HG03108 (cell line): ENCODE results near the gene GLRX5.
A peak's percentile ranks its signal among the peaks of the same experiment; 100 is the strongest.
"Not testable (repeated sequence)": the region's sequence is repeated elsewhere in the genome, so short reads cannot be mapped to it uniquely, and the experiment has no call there.

Source experiments
- ATAC-seq: cut with Tn5 transposase; IDR thresholded peaks from one replicate; pipeline ENCODE4 v1.9.1; 2021; ENCODE audit warnings: moderate library complexity; ENCODE audit not compliant: unreplicated experiment

Gene GLRX5

DNA sequence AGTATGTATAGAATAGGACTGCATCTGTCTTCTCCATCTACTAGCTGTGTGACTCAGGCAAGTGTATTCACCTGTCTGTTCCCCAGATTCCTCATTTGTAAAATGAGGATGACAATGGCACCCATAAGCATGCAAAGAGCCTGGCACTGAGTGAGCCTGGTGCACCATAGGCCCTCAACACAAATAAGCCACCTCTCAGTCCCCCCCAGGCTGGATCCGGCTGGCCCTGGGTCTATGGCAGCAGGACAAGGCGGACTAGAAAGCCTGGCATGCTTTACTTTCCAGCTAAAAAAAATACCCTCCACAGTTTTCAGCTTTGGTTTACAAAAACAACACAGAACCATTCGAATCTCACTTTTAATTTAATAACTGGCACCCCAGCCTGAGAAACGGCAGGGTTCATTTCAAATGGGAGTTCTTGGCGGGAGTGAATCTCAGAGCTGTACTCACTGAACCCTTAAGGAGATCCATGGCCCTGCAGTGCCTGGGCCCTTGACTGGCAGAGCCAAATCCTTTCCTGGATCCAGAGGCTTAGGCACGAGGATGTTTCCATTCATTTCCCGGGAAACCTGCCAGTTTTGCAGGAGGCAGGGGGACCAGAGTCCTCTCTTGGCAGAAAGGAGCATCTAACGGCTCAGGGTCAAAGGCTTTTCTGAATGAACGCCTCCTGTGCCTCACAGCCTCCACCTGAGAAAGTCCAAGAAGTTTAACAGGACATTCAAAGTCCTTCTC is 36.1 kb upstream of the GLRX5 start:
- no peak for ATAC-seq

DNA sequence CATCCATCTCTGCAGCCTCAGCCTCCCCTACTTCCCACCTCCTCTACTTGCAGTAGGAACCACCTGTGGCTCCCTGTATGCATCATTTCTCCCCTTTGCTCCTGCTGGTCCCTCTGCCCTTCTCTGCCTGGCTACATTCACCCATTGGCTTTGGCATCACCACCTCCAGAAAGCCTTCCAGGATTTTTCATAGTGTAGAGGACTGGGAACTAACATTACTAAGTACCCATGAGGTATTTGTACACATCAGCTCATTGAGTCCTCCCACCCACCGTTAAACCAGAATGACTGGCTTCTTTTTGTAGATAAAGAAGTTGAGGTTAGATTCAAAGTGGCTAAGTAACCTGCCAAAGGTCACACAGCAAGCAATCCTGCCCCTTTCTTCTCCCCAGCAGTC is 35.5 kb upstream of the GLRX5 start:
- ATAC-seq, result no peak

DNA sequence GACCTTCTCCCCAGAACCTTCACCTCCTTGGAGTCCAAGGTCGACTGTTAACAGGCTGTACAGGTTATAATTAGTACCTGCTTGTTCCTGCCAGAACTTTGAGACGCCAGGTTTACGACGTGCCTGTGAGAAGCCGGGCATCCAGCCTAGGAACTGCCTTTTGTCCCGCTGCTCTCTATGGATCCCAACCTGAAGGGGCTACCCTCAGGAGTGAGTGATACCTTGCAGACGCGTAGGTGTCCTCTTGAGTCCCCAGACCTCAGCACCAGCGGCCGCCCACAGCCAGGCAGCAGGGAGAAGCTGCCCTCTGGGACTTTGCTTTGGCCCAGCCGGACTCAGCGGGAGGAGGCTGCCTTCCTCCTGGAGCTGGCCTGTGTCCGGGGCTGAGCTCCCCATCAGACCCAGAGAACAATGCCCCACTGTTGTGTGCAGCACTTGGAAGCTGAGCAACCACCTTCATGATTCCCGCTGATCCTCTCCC is 34.6 kb upstream of the GLRX5 start:
- ATAC-seq, result no peak

DNA sequence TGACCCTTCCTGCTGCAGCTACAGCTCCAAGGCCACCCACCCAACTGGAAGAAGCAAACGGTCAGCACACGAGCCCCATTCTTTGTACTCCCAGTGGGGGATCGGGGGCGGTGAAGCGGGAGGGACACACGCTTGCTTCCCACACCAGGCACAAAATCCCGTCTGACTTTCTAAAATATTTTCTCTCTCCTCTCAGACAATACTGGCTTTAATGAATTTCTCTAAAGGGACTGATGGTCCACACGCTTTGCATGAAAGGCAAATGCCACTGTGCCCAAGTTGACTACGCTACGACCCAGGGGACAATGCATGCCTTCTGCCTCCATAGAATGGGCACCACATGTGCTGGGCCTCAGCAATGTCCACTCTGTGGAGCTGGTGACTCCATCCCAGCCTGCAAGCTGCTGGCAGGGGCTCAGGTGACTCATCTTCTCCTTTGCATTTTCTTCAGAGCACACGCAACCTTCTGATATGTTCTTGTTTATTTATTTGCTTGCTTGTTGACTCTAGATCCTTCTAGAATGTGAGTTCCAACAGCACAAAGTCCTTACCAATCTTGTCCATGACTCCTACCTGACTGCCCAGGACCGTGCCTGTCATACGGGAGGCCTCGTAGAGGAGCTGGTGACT is 34.0 kb upstream of the GLRX5 start:
- no peak for ATAC-seq

DNA sequence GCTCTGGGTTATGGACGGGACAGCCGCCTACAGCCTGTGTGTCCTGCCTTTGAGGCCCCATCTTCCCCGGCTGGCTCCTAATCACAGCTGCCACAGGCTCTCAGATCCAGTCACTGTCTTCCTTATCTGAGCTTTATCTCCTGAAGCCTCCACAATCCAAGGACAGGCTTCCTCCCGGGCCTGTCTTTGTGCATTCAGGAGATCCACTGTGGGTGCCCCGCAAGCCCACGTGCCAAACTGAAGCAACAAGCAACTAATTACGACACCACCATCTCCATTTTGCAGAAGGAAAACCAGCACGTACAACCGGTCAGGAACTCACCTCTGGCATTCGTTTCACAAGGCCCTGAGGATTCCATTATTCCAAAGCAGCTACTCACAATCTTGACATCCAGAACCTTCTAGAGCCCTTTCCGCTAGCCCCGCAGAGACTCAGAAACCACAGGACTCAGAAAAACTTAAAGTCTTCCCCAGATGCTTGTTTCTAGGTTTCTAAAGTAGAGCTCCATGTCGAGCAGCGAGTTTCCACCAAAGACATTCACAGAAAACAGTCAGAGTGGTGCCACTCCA is 32.4 kb upstream of the GLRX5 start:
- ATAC-seq, result no peak

DNA sequence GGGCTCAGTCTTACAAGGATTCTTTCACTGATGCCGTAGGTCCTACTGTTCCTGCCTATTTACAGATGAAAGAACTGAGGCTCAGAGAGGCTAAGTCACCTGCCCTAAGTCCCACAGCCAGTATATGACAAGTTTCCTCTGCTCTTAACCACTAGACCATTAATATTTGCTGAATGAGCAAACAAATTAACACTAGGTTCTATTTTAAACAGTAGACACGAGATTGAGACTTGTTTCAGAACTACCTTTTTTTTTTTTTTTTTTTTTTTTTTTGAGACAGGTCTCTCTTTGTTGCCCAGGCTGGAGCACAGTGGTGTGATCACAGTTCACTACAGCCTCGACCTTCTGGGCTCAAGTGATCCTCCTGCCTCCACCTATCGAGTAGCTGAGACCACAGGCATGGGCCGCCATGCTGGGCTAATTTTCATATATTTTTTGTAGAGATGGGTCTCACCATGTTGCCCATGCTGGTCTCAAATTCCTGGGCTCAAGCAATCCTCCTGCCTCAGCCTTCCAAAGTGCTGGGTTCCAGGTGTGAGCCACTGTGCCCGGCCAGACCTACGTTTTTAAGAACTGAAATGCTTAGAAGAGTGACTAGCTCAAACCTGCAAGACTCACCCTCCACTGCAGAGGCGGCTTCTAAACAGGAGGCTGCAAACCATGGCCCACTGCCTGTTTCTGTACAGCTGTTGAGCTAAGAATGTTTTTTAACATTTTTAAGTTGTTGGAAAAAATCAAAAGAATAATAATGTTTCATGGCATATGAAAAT is 31.3 kb upstream of the GLRX5 start:
- ATAC-seq, result peak; percentile 46

DNA sequence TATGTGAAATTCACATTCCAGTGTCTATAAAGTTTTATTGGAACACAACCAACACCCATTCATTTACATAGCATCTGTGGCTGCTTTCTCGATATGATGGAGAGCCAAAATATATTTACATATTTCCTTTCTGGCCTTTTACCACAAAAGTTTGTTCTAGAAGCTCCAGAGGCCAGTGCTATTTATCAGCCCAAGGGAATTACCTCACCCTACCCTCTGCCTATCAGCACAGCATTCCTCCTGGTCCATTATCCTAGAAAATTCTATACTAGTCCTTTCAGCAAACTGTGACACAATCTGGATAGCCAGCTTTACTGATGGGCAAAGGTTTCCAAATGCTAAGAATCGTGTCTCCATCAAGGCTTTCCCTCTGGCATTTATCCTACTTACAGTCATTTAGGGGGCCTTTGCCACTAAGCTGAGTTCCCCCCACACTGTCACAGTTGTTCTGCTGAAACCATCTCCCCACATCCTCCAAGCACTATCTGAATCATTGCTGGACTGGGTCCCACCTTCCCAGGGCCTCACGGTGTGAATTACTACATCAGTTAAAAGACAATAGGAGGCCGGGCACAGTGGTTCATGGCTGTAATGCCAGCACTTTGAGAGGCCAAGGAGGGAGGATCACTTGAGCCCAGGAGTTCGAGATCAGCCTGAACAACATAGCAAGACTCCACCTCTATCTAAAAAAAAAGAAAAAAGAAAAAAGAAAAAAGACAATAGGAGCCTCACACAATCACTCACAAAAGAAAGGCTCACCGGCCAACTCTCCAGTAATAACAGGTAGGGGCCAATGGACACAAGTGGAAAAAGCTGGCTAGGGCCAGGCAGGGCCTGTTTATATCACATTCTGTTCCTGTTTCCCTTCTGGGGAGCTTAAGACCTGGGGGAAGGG is 30.5 kb upstream of the GLRX5 start:
- ATAC-seq, result no peak

DNA sequence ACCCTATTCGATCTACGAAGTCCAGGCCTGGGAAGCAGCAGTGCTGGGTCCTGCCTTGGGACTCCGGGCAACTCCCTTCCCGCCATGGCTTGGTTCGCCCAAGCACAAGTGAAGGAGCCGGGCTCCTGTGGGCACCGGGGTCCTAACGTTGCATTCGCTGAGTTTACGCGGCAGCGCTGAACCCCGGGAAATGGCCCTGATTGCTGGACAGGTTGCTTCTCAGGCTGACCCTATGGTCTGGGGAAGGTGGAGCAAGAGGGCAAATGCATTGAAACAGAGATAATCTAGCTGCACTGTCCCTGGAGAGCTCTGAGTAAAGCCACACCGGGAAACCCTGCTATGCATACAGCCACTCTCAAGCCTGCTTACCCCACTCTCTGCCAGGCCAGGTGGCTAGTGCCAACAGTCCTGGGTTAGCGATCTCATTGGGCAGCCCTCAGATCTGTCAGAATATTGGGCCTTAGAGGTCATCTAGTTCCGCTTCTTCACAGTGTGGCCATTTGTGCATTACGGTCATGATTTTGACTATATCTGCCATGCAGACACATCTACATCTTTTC is 29.7 kb upstream of the GLRX5 start:
- ATAC-seq, result no peak

DNA sequence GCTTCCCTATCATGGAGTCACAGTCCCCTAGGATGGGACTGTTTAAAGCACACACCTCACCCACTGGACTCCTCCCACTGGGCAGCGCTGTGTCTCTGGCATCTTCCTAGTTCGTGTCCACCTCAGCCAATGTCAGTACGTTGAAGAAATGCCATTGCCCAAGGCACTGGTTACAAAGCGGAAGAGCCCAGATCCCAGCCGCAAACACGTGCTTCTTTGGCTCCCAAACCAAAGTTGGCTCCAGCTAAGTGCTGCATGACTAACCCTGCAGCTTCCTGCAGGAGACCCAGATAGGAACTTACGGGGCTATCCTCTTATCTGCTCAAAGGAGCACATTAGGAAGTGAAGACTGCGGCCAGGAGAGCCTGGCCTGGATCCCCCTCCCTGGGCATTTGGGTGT is 27.7 kb upstream of the GLRX5 start:
- no peak for ATAC-seq

DNA sequence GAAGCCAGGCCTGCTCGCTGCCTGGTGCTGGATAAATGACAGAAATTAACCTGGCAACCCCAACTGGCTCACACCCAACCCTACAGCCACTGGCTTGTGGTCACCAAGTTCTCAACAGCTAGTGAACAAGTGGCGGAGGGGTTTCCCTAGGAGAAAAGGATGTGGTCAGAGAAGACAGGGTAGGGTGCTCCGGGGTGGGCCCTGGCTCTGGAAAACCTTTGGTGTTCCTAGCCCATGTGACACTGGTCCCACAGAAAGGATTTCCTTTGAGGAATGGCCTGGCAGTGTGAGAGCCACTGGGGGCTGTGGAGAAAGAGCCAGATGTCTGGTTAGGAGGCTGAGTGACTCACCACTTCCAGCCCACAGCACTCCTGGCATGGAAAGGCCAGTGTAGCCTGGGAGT is 27.1 kb upstream of the GLRX5 start:
- peak; percentile 37 for ATAC-seq

DNA sequence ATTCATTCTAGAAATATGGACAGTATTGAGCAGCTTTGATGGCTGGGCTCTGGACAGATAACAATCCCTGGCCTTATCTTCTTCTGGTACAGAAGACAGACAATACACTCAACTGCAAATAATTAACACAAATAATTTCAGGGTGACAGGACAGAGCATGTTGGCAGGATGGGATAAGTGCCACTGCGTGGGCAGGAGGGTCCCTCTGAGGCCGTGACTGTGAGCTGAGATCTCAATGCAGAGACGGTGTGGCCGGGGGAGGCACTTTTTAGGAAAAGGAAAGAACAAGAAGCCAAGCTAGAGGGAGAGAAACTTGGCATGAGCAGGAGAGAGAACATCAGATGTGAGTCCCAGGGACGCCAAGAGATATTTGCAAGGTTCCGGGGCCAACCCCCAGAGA is 26.5 kb upstream of the GLRX5 start:
- ATAC-seq, result no peak

DNA sequence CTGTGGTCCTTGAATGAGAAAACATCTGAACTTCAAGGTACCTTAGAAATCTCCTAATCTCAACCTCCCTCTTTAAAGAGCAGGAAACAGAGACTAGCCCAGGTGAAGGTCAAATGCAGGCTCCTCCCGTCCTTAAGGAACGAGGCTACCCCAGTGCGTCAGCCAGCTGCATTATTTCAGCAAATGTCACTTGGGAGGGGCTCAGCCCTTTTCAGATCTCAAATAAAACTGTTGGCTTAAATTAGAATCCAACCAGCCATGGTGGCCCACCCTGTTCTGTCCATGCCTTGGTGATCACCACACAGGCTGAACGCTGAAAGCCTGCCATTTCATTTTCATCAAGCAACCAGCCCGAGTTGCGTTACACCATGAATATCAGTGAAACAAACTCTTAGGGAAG is 25.4 kb upstream of the GLRX5 start:
- ATAC-seq, result no peak

DNA sequence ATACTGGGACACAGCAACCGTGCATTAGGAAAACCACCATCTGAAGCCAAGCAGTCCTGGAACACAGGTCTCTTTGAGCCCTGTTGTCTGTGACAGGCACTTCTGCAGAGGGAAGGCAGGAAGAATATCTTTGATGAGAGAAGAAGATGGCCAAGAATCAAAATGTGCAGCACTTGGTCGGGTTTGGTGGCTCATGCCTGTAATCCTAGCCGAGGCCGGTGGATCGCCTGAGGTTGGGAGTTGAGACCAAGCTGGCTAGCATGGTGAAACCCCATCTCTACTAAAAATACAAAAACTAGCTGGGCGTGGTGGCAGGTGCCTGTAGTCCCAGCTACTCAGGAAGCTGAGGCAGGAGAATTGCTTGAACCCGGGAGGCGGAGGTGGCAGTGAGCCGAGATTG is 24.5 kb upstream of the GLRX5 start:
- ATAC-seq, result not testable (repeated sequence)

DNA sequence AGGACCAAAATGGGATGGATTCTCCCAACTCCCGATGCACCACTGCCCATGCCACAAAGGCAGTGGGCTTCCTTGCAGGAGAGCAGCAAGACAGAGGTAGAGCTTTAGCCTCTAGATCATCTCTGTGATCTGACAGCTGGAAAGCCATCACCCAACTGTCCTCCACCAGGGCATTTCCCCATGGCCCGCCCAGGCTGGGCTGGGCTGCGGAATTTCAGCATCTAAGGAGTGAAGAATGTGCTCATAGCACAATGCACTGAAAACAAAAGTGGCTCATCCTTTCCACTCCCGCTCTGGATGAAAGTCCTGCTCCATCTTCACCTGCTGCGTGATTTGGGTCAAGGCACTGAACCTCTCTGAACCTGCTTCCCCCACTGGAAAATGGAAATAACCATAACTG is 24.0 kb upstream of the GLRX5 start:
- ATAC-seq, result no peak

DNA sequence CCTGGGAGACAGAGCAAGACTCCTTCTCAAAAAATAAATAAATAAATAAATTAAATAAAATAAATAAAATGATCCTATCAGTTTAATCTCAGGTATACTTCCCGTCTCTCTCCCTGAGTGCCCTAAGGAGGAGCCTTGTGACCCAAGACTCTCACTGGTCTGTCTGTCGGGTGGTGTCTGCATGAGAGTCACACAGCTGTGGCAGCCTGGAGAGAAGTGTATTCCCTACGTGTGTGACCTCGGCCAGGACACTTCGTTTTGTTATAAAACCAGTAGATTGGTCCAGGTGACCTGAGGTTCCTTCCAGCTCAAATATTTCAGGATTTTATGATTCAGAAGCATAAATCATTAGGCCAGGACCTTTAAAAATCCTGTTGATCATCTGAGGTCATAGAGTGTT is 23.2 kb upstream of the GLRX5 start:
- ATAC-seq, result no peak

DNA sequence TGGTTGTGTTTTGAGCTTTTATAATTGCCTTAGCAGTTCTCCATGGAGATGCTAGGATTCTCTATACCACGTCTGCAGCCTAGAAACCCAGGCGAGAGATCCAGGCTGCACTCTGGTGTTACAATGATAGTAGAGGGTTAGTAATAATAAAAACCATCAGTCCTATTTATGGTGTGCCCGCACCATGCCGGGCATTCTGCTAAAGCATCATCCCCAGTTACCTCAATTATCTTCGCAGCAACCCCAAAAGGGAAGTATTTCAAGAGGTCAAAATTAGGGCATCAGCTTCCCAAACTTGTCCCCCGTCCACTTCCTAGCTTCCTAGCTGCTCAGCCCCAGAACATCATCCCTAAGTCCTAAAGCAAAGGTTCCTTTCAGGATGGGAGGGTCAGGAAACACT is 21.6 kb upstream of the GLRX5 start:
- no peak for ATAC-seq

DNA sequence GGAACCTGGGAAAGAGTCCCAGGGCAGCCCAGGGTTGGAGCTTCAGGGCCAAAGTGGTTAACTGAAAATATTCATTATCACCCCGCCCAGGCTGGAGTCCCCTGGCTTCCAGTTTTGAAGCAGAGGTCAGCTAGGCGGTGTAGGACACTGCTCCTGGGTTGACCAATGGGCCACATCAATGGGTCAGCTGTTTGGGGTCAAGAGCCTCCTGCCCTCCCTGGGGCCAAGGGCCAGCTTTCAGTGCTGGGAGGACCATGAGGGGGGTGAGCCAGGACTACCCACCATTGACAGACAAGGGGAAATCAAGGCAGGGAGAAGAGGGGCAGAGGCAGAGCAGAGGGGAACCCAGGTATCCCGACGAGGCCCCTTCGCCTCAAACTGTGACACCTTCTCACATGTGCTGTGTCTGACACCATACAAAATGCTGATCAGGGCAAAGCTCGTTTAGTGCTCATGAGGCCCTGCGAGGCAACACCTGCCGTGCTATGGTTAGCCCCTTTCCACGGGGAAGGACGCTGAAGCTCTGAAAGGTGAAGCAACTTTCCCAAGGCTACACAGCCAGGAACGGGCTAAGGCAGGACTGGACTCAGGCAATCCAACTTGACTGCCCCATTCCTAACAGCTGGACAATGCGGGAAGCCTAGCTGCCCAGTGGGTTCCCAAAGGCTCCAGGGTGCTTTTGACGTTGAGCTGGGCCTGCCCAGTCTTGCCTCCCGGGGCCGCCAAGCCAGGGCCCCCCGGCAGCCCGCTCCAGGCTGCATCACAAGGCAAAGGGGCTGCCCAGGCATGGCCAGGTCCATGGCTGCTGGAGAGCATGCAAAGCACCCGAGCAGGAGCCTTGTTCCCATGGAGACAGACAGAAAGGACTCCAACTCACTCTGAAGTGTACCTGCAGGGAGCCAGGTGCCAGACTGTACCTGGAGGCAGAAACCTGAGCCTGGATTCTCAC is 20.4 kb upstream of the GLRX5 start:
- ATAC-seq, result no peak

DNA sequence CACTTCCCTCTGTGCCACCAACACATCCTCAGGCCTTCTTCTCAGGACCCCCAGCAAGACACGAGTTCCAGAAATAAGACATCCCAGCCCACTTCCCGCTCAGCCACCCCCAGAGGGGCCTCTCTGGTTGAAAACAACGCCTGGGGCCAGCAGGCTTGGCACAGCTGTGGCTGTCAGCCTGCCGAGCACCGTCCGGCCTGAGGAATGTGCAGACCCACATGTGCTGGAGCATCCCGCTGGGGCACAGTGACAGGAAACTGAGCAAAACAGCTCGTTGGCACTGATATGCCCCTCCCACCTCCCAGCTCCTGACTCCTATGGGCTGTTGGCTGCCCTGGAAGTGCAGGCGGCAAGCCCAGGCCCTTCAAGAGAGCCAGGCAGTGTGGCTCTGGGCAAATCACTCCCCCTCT is 19.8 kb upstream of the GLRX5 start:
- no peak for ATAC-seq
